GM23338 (cell line): ENCODE results near the gene ATXN2. TPM values are rescaled to one million over a fixed set of nuclear protein-coding genes. Genes with fewer than 3 reads are reported as not detected.

Experiments used
- ATAC-seq: fragments of 200-7000 bp; cut with Tn5 transposase; 3 replicates; pipeline ENCODE4 v1.9.1; 2020
- DNase-seq: peaks from one replicate; pipeline ENCODE4 v3.0.0-alpha.2; 2015; ENCODE audit warnings: low spot score
- H2AFZ ChIP-seq: fragments of 200-600 bp; sonication (generic); 2 replicates; pipeline ENCODE4 v1.8.0; 2016; ENCODE audit warnings: antibody characterized with exemption, mild to moderate bottlenecking, moderate library complexity
- H3F3A ChIP-seq: fragments of 200-600 bp; sonication (generic); replicated peaks from 2 replicates; pipeline ENCODE4 v1.8.0; 2017; ENCODE audit warnings: antibody characterized with exemption, mixed run types, low read depth
- H3K27ac ChIP-seq: fragments of 200-600 bp; sonication (generic); 2 replicates; pipeline ENCODE4 v1.6.1; 2016; ENCODE audit warnings: low read depth
- H3K27me3 ChIP-seq: fragments of 200-600 bp; sonication (generic); 2 replicates; pipeline ENCODE4 v1.8.0; 2016; ENCODE audit warnings: mild to moderate bottlenecking, mixed run types, moderate library complexity; ENCODE audit not compliant: insufficient read depth
- H3K36me3 ChIP-seq: fragments of 200-600 bp; sonication (generic); 2 replicates; pipeline ENCODE4 v1.8.0; 2016; ENCODE audit warnings: mild to moderate bottlenecking; ENCODE audit not compliant: insufficient read depth
- H3K4me1 ChIP-seq: fragments of 200-600 bp; sonication (generic); 2 replicates; pipeline ENCODE4 v1.8.0; 2016; ENCODE audit warnings: mild to moderate bottlenecking, moderate library complexity; ENCODE audit not compliant: insufficient read depth
- H3K4me2 ChIP-seq: fragments of 200-600 bp; sonication (generic); 2 replicates; pipeline ENCODE4 v1.7.1; 2017; ENCODE audit warnings: mixed run types
- H3K4me3 ChIP-seq: fragments of 200-600 bp; sonication (generic); 2 replicates; pipeline ENCODE4 v1.6.1; 2016; ENCODE audit warnings: mixed run types
- H3K79me2 ChIP-seq: fragments of 200-600 bp; sonication (generic); replicated peaks from 2 replicates; pipeline ENCODE4 v1.8.0; 2017; ENCODE audit warnings: mild to moderate bottlenecking; ENCODE audit not compliant: insufficient read depth
- H3K9me2 ChIP-seq: fragments of 200-600 bp; sonication (generic); 2 replicates; pipeline ENCODE4 v1.8.0; 2017; ENCODE audit not compliant: insufficient read depth
- H4K20me1 ChIP-seq: fragments of 200-600 bp; sonication (generic); replicated peaks from 2 replicates; pipeline ENCODE4 v1.8.0; 2017; ENCODE audit warnings: mild to moderate bottlenecking; ENCODE audit not compliant: insufficient read depth
- H3K27ac Mint-ChIP-seq: 2 replicates; pipeline ENCODE4 v1.8.0; 2020; ENCODE audit warnings: inconsistent platforms, mild to moderate bottlenecking, moderate library complexity, mixed read lengths
- H3K27me3 Mint-ChIP-seq: 3 replicates; pipeline ENCODE4 v1.8.0; 2022; ENCODE audit warnings: low read depth, mild to moderate bottlenecking, moderate library complexity, mixed read lengths, inconsistent platforms; ENCODE audit not compliant: insufficient read depth, poor library complexity
- H3K36me3 Mint-ChIP-seq: 3 replicates; pipeline ENCODE4 v1.8.0; 2021; ENCODE audit warnings: low read depth, mild to moderate bottlenecking, inconsistent platforms, moderate library complexity, mixed read lengths
- H3K4me1 Mint-ChIP-seq: 3 replicates; pipeline ENCODE4 v1.8.0; 2020; ENCODE audit warnings: mild to moderate bottlenecking, inconsistent platforms, mixed read lengths
- H3K4me3 Mint-ChIP-seq: 3 replicates; pipeline ENCODE4 v1.8.0; 2021; ENCODE audit warnings: moderate library complexity, mild to moderate bottlenecking, inconsistent platforms, mixed read lengths
- H3K9me3 Mint-ChIP-seq: 3 replicates; pipeline ENCODE4 v1.8.0; 2020; ENCODE audit warnings: moderate library complexity, mild to moderate bottlenecking, inconsistent platforms, mixed read lengths
- EZH2 ChIP-seq: fragments of 200-600 bp; sonication (generic); IDR thresholded peaks from one replicate; pipeline ENCODE4 v1.8.0; 2017; ENCODE audit warnings: antibody characterized with exemption, mild to moderate bottlenecking, low read depth; ENCODE audit not compliant: unreplicated experiment
- EZH2phosphoT487 ChIP-seq: fragments of 200-600 bp; sonication (generic); IDR thresholded peaks from one replicate; pipeline ENCODE4 v1.8.1; 2018; ENCODE audit warnings: antibody characterized with exemption; ENCODE audit not compliant: unreplicated experiment
- NANOG ChIP-seq: IDR thresholded peaks from 2 replicates; pipeline ENCODE4 v1.6.1; 2016; ENCODE audit warnings: antibody characterized with exemption, borderline replicate concordance
- POLR2AphosphoS5 ChIP-seq: IDR thresholded peaks from 2 replicates; pipeline ENCODE4 v1.6.1; 2016; ENCODE audit warnings: antibody characterized with exemption, low read depth
- STAT1 ChIP-seq: IDR thresholded peaks from one replicate; pipeline ENCODE4 v1.6.1; 2016; ENCODE audit warnings: antibody characterized with exemption; ENCODE audit not compliant: unreplicated experiment
- ZNF114 ChIP-seq: fragments of 250-450 bp; sonication (Bioruptor Pico); IDR thresholded peaks from 2 replicates; pipeline ENCODE4 v1.5.0; 2020; ENCODE audit warnings: mild to moderate bottlenecking, moderate library complexity
- ZNF331 ChIP-seq: fragments of 250-450 bp; sonication (Bioruptor Pico); IDR thresholded peaks from 2 replicates; pipeline ENCODE4 v1.5.0; 2020; ENCODE audit warnings: low read depth, mild to moderate bottlenecking, moderate library complexity
- polyA plus RNA-seq: library from polyadenylated mRNA; unstranded; fragments of >200 nt; fragmentation: Nextera tagmentation; extraction: Ambion mirVana; gene quantifications from 2 replicates; pipeline ENCODE4 v1.2.1, GENCODE V29; 2016
- total RNA-seq: library from RNA; depleted of rRNA; stranded (reverse); fragments of >200 nt; shearing (Covaris generic); gene quantifications from 2 replicates; pipeline ENCODE4 v1.2.3, GENCODE V29; 2014
- TF ChIP-seq, protein P1 (sequence below): IDR thresholded peaks from 2 replicates; pipeline ENCODE4 v1.6.1; 2016; ENCODE audit warnings: antibody characterized with exemption
- TF ChIP-seq, protein P2 (sequence below): IDR thresholded peaks from one replicate; pipeline ENCODE4 v1.6.1; 2018; ENCODE audit warnings: antibody characterized with exemption; ENCODE audit not compliant: unreplicated experiment

ATXN2 gene
- total and polyA plus RNA-seq, 2 experiments from 2014 or later, result 44.8 to 59.5 TPM

DNA sequence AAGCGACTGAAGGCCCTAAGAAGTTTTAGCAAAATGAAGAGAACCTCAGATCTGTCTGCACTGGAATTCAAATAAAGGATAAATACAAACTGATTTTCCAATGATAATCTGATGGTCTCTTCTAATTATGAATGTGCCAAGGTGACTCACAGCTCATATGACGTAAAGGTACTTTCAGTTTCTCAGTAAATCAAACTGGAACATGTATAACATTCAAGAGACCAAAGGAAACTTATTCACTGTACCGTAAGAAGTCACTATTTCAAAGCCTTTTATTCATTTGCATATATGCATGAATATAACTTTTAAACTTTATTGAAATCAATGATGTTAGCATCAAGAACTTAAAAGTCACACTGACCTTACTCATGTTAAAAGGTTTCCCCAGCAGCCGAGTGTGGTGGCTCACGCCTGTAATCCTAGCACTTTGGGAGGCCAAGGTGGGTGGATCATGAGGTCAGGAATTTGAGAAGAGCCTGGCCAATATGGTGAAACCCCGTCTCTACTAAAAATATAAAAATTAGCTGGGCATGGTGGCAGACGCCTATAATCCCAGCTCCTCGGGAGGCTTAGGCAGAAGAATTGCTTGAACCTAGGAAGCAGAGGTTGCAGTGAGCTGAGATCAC is 52.2 kb downstream of the ATXN2 start:
- Histone ChIP-seq H3K4me3 (no peak overlapping the region), H3F3A (no peaks in the 10 kb centered on the region), H3K79me2 (peaks cover 15% of the 10 kb centered on the region; the same call in 1 of the 2 replicates), H3K36me3 (peaks cover 24% of the 10 kb centered on the region), H3K27ac (peak overlapping the region; percentile 56; the same call in 1 of the 2 replicates), H3K4me1 (no peaks in the 10 kb centered on the region), H2AFZ (no peak overlapping the region), H4K20me1 (peaks cover 11% of the 10 kb centered on the region), H3K4me2 (no peak overlapping the region), H3K27me3 (no peaks in the 10 kb centered on the region), H3K9me2 (no peaks in the 10 kb centered on the region)
- Mint-ChIP-seq H3K36me3 (peaks cover 56% of the 10 kb centered on the region), H3K27ac (no peak overlapping the region), H3K4me1 (no peaks in the 10 kb centered on the region; the same call in 2 of the 3 replicates), H3K4me3 (no peak overlapping the region), H3K27me3 (peaks cover 5% of the 10 kb centered on the region), H3K9me3 (no peaks in the 10 kb centered on the region)
- TF ChIP-seq EZH2, result no peak
- no peak for TF ChIP-seq STAT1
- TF ChIP-seq, protein P1, sequence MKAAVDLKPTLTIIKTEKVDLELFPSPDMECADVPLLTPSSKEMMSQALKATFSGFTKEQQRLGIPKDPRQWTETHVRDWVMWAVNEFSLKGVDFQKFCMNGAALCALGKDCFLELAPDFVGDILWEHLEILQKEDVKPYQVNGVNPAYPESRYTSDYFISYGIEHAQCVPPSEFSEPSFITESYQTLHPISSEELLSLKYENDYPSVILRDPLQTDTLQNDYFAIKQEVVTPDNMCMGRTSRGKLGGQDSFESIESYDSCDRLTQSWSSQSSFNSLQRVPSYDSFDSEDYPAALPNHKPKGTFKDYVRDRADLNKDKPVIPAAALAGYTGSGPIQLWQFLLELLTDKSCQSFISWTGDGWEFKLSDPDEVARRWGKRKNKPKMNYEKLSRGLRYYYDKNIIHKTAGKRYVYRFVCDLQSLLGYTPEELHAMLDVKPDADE, result no peak
- TF ChIP-seq ZNF331 (CRISPR knock-in tag), result no peak
- TF ChIP-seq NANOG, result no peak
- TF ChIP-seq POLR2AphosphoS5, result no peak
- TF ChIP-seq ZNF114 (CRISPR knock-in tag), result no peak
- no peak for TF ChIP-seq EZH2phosphoT487
- TF ChIP-seq, protein P2, sequence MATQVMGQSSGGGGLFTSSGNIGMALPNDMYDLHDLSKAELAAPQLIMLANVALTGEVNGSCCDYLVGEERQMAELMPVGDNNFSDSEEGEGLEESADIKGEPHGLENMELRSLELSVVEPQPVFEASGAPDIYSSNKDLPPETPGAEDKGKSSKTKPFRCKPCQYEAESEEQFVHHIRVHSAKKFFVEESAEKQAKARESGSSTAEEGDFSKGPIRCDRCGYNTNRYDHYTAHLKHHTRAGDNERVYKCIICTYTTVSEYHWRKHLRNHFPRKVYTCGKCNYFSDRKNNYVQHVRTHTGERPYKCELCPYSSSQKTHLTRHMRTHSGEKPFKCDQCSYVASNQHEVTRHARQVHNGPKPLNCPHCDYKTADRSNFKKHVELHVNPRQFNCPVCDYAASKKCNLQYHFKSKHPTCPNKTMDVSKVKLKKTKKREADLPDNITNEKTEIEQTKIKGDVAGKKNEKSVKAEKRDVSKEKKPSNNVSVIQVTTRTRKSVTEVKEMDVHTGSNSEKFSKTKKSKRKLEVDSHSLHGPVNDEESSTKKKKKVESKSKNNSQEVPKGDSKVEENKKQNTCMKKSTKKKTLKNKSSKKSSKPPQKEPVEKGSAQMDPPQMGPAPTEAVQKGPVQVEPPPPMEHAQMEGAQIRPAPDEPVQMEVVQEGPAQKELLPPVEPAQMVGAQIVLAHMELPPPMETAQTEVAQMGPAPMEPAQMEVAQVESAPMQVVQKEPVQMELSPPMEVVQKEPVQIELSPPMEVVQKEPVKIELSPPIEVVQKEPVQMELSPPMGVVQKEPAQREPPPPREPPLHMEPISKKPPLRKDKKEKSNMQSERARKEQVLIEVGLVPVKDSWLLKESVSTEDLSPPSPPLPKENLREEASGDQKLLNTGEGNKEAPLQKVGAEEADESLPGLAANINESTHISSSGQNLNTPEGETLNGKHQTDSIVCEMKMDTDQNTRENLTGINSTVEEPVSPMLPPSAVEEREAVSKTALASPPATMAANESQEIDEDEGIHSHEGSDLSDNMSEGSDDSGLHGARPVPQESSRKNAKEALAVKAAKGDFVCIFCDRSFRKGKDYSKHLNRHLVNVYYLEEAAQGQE, result no peak
- ATAC-seq (no peak), DNase-seq (no peak)

GRCh38 chr12:111546171-111546570 is 52.9 kb downstream of the ATXN2 start:
- Mint-ChIP-seq H3K4me3 (no peak overlapping the region), H3K9me3 (no peaks in the 10 kb centered on the region), H3K4me1 (no peaks in the 10 kb centered on the region), H3K27ac (no peak overlapping the region), H3K36me3 (peaks cover 51% of the 10 kb centered on the region), H3K27me3 (peaks cover 3% of the 10 kb centered on the region)
- H3K4me2 ChIP-seq, result no peak overlapping the region
- ATAC-seq, result no peak
- H2AFZ ChIP-seq, result no peak overlapping the region
- H3K79me2 ChIP-seq, result 0 out of 2 replicates have a peak, but pooled peaks cover 11% of the 10 kb centered on the region
- H3K4me1 ChIP-seq, result no peaks in the 10 kb centered on the region
- H3K9me2 ChIP-seq, result no peaks in the 10 kb centered on the region
- no peak overlapping the region; the same call in 1 of the 2 replicates for H3K27ac ChIP-seq
- no peak for TF ChIP-seq ZNF331 (CRISPR knock-in tag)
- peaks cover 11% of the 10 kb centered on the region for H4K20me1 ChIP-seq
- no peaks in the 10 kb centered on the region for H3F3A ChIP-seq
- H3K27me3 ChIP-seq, result no peaks in the 10 kb centered on the region
- peaks cover 24% of the 10 kb centered on the region for H3K36me3 ChIP-seq
- DNase-seq, result no peak
- H3K4me3 ChIP-seq, result no peak overlapping the region
